ENCODE measurements around the gene CORT. TPM values are rescaled to one million over a fixed set of nuclear protein-coding genes. Genes with fewer than 3 reads are reported as not detected.

The CORT gene
- total and polyA plus RNA-seq, 10 of the 15 experiments (the other 5 are each of a cell fraction or from before 2014, with no cell fraction given), result 0.09 to 0.49 (median 0.23) TPM; not detected in 1

DNA sequence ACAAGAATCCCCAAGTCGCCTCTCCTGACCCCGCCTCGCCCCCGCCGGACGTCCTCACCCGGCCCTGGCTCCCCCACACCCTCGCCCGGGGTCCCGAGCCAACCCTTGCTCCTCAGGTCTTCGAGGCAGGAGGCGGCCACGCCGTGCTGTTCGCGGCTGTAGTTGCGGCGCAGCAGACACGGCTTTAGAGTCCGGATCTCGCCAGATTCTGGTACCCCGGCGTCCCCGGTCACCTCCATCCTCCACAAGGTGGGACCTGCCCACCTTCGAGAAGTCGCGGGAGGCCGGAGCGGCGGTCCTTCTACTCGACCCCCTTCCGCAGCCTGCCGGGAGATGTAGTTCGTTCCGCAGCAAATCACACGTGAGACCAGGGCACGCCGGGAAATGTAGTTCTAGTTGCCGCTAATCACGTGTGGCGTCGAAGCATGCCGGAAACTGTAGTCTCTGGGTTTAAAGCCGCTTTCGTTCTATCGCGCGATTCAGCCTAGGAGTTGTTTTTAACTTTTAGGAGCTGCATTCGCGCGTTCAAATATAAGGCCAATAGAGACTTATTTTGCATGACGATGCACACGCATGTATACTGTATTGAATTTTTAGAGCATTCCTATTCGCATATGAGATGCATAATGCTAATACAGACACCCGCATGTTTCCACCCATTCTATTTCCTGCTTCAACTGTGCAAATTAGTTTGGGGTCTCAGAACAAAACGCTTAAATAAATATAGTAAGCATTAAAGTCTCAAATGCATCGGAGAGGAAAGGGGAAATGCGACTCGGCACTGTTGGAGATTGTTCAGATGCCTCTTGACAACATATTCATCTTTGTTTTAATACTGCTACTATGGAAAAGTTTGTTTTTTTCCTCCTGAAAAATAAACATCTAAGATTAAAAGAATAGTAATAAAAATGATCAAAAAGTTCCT is 22.7 kb downstream of the CORT start, which contains the start of gene DFFA (continued):
- no peak for TF ChIP-seq YBX1 (IDR thresholded peaks at IDR 0.05)
- TF ChIP-seq MTA2 (IDR thresholded peaks at IDR 0.05; ENCODE audit: low read depth), result no peak
- no peak for TF ChIP-seq KDM1A (IDR thresholded peaks at IDR 0.05; ENCODE audit: borderline replicate concordance)
- TF ChIP-seq, protein P1, sequence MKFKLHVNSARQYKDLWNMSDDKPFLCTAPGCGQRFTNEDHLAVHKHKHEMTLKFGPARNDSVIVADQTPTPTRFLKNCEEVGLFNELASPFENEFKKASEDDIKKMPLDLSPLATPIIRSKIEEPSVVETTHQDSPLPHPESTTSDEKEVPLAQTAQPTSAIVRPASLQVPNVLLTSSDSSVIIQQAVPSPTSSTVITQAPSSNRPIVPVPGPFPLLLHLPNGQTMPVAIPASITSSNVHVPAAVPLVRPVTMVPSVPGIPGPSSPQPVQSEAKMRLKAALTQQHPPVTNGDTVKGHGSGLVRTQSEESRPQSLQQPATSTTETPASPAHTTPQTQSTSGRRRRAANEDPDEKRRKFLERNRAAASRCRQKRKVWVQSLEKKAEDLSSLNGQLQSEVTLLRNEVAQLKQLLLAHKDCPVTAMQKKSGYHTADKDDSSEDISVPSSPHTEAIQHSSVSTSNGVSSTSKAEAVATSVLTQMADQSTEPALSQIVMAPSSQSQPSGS (IDR thresholded peaks at IDR 0.05; ENCODE audit: low read length), result no peak
- TF ChIP-seq BMI1 (IDR thresholded peaks at IDR 0.05; ENCODE audit: borderline replicate concordance), result no peak
- TF ChIP-seq BCL11A (IDR thresholded peaks at IDR 0.05; ENCODE audit: low read depth, low read length), result no peak
- peak; percentile 72; the same call in 1 of the 2 replicates for TF ChIP-seq TAF1 (IDR thresholded peaks at IDR 0.05; ENCODE audit: borderline replicate concordance, low read depth, low read length)
- no peak for TF ChIP-seq RAD21 (IDR thresholded peaks at IDR 0.05; ENCODE audit: insufficient read depth, low read depth, low read length)
- TF ChIP-seq TBL1XR1 (IDR thresholded peaks at IDR 0.05; ENCODE audit: low read depth, low read length), result peak; percentile 62; the same call in 1 of the 2 replicates
- no peak for TF ChIP-seq CHD1 (IDR thresholded peaks at IDR 0.05; ENCODE audit: low read depth, low read length)
- TF ChIP-seq PML (IDR thresholded peaks at IDR 0.05; ENCODE audit: low read length), result peak; percentile 24; the same call in 1 of the 2 replicates
- no peak for TF ChIP-seq WRNIP1 (IDR thresholded peaks at IDR 0.05; ENCODE audit: borderline replicate concordance, low read depth, low read length)
- TF ChIP-seq, protein P2, sequence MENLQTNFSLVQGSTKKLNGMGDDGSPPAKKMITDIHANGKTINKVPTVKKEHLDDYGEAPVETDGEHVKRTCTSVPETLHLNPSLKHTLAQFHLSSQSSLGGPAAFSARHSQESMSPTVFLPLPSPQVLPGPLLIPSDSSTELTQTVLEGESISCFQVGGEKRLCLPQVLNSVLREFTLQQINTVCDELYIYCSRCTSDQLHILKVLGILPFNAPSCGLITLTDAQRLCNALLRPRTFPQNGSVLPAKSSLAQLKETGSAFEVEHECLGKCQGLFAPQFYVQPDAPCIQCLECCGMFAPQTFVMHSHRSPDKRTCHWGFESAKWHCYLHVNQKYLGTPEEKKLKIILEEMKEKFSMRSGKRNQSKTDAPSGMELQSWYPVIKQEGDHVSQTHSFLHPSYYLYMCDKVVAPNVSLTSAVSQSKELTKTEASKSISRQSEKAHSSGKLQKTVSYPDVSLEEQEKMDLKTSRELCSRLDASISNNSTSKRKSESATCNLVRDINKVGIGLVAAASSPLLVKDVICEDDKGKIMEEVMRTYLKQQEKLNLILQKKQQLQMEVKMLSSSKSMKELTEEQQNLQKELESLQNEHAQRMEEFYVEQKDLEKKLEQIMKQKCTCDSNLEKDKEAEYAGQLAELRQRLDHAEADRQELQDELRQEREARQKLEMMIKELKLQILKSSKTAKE (IDR thresholded peaks at IDR 0.05; ENCODE audit: low read depth, poor library complexity, severe bottlenecking), result no peak
- TF ChIP-seq FOXK2 (IDR thresholded peaks at IDR 0.05), result peak; percentile 65
- TF ChIP-seq SMC3 (IDR thresholded peaks at IDR 0.05; ENCODE audit: borderline replicate concordance, low read length), result no peak
- no peak for TF ChIP-seq HDAC6 (IDR thresholded peaks at IDR 0.05; ENCODE audit: unreplicated experiment)
- no peak for TF ChIP-seq SREBF2 (IDR thresholded peaks at IDR 0.05; ENCODE audit: low read length)
- TF ChIP-seq ESRRA (IDR thresholded peaks at IDR 0.05; ENCODE audit: low read length), result peak; percentile 80; the same call in 1 of the 2 replicates
- peak; percentile 98 for TF ChIP-seq CHD2 (IDR thresholded peaks at IDR 0.05; ENCODE audit: borderline replicate concordance, low read depth, low read length)
- TF ChIP-seq ZBTB40 (IDR thresholded peaks at IDR 0.05; ENCODE audit: borderline replicate concordance), result peak; percentile 85
- TF ChIP-seq NFYA (IDR thresholded peaks at IDR 0.05; ENCODE audit: borderline replicate concordance, low read depth, low read length), result no peak
- TF ChIP-seq, protein P3, sequence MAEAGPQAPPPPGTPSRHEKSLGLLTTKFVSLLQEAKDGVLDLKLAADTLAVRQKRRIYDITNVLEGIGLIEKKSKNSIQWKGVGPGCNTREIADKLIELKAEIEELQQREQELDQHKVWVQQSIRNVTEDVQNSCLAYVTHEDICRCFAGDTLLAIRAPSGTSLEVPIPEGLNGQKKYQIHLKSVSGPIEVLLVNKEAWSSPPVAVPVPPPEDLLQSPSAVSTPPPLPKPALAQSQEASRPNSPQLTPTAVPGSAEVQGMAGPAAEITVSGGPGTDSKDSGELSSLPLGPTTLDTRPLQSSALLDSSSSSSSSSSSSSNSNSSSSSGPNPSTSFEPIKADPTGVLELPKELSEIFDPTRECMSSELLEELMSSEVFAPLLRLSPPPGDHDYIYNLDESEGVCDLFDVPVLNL (IDR thresholded peaks at IDR 0.05; ENCODE audit: low read depth, low read length), result peak; percentile 54; the same call in 1 of the 2 replicates
